Activated T-cell treated with anti-CD3 and anti-CD28 coated beads for 1 hour (primary cell): Measurements from ENCODE around the gene NLN.

Source experiments
- DNase-seq: peaks from one replicate; pipeline ENCODE4 v3.0.0-alpha.2; 2020; ENCODE audit warnings: low read depth

The NLN gene

GRCh38 chr5:65873181-65873750, 151.3 kb downstream of the NLN start:
- no peak for DNase-seq

- DNase-seq = no peak
Observed at GRCh38 chr5:65874241-65874640, 152.2 kb downstream of the NLN start.

- DNase-seq = no peak
Observed at GRCh38 chr5:65876496-65876895, 154.5 kb downstream of the NLN start.

GRCh38 chr5:65876970-65877369, 155.0 kb downstream of the NLN start:
- no peak for DNase-seq
